GM12878 (cell line): ENCODE measurements around the gene PKHD1.

Source experiments
- CTCF ChIP-seq, 3 experiments: IDR thresholded peaks in 2 of 3; conservative IDR thresholded peaks in 1 of 3; 2 replicates each; pipeline ENCODE4 v1.5.1; 2011; ENCODE audit warnings: low read depth in 3 of 3, low read length in 3 of 3, mild to moderate bottlenecking in 3 of 3, control low read depth in 2 of 3, moderate library complexity in 2 of 3, inconsistent platforms in 1 of 3, mixed read lengths in 1 of 3; ENCODE audit not compliant: control insufficient read depth in 2 of 3, insufficient read depth in 1 of 3; ENCODE audit errors: extremely low read depth in 1 of 3
- MAX ChIP-seq: IDR thresholded peaks from 2 replicates; pipeline ENCODE4 v1.6.1; 2012; ENCODE audit warnings: low read depth, low read length, improper control_type of control experiment
- POLR2A ChIP-seq: IDR thresholded peaks from 2 replicates; pipeline ENCODE4 v1.6.1; 2011; ENCODE audit warnings: low read depth, mild to moderate bottlenecking, low read length

GRCh38 chr6:51891784-51892183 is 195.6 kb downstream of the PKHD1 start:
- no peak for TF ChIP-seq MAX
- TF ChIP-seq CTCF (IDR thresholded peaks at IDR 0.05 in 2 of 3, conservative IDR thresholded peaks at IDR 0.05 in 1 of 3; ENCODE audit: control insufficient read depth in 2 of 3, extremely low read depth in 1 of 3, insufficient read depth in 1 of 3, low read depth in 3 of 3, low read length in 3 of 3), result no peak
- no peak for TF ChIP-seq POLR2A
